ENCODE data around the gene TRPM5. TPM values are rescaled to one million over a fixed set of nuclear protein-coding genes. Genes with fewer than 3 reads are reported as not detected.

Gene TRPM5
- total and polyA plus RNA-seq, 4 donors, result 0.05 TPM; not detected in 3

DNA sequence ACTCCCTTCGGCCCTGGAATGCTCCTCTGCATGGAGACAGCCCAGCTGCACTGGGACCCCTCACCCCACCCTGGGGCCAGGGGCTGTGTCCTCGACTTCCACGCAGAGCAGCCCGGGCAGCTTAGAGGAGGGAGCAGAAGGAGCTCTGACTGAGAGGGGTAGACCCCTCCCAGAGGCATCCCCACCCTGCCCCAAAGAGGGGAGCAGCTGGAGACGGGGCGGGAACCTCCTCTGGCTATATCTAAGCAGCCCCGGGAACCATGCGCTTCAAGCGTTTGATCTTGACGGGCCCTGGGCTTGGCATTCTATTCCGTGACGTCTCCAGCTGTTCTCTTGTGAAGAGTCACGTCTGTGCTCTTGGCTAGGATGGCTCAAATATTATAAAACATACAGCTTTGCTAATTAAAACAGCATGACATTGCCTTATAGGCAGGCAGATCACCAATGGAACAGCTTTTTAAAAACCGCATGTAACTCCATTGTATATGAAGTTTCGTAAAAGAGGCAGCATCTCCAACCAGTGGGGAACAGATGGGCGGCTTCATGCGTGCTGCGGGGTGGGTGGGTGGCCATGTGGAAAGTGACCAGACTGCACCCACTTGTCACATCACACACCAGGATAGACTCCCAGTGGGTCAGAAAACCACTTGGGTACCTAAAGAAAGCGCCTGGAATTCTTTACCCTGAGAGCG is 8.2 kb upstream of the TRPM5 start:
- DNase-seq (ENCODE audit: low spot score), result no peak
- Histone ChIP-seq H3K9ac (ENCODE audit: low read depth in 1 of 2, low read length in 2 of 2) (no peak overlapping the region), H3K4me3 (ENCODE audit: low read depth in 1 of 3, low read length in 3 of 3) (no peak overlapping the region), H3K4me1 (ENCODE audit: control insufficient read depth in 4 of 4, insufficient read depth in 4 of 4, low read length in 3 of 4) (no peaks in the 10 kb centered on the region), H3K27me3 (ENCODE audit: control insufficient read depth in 4 of 4, insufficient read depth in 4 of 4, low read length in 3 of 4) (no peaks in the 10 kb centered on the region), H3K27ac (ENCODE audit: low read depth in 1 of 2, low read length in 2 of 2) (no peak overlapping the region), H3K36me3 (ENCODE audit: control insufficient read depth in 4 of 4, insufficient read depth in 3 of 4, low read depth in 1 of 4, low read length in 3 of 4) (no peaks in the 10 kb centered on the region), H3K9me3 (ENCODE audit: control insufficient read depth in 4 of 4, low read length in 3 of 4) (no peaks in the 10 kb centered on the region)
- TF ChIP-seq, protein P1, sequence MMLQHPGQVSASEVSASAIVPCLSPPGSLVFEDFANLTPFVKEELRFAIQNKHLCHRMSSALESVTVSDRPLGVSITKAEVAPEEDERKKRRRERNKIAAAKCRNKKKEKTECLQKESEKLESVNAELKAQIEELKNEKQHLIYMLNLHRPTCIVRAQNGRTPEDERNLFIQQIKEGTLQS (IDR thresholded peaks at IDR 0.05), result no peak
- TF ChIP-seq HNF4A (conservative IDR thresholded peaks at IDR 0.05) (no peak), GABPA (IDR thresholded peaks at IDR 0.05 in 1 of 2, conservative IDR thresholded peaks at IDR 0.05 in 1 of 2) (no peak), YY1 (IDR thresholded peaks at IDR 0.05) (no peak), NR2F2 (IDR thresholded peaks at IDR 0.05) (no peak), EGR1 (IDR thresholded peaks at IDR 0.05; ENCODE audit: low read depth in 2 of 2) (no peak), JUND (IDR thresholded peaks at IDR 0.05) (no peak), RAD21 (IDR thresholded peaks at IDR 0.05) (no peak), RXRA (IDR thresholded peaks at IDR 0.05) (no peak), TAF1 (conservative IDR thresholded peaks at IDR 0.05) (no peak)
- TF ChIP-seq, protein P2, sequence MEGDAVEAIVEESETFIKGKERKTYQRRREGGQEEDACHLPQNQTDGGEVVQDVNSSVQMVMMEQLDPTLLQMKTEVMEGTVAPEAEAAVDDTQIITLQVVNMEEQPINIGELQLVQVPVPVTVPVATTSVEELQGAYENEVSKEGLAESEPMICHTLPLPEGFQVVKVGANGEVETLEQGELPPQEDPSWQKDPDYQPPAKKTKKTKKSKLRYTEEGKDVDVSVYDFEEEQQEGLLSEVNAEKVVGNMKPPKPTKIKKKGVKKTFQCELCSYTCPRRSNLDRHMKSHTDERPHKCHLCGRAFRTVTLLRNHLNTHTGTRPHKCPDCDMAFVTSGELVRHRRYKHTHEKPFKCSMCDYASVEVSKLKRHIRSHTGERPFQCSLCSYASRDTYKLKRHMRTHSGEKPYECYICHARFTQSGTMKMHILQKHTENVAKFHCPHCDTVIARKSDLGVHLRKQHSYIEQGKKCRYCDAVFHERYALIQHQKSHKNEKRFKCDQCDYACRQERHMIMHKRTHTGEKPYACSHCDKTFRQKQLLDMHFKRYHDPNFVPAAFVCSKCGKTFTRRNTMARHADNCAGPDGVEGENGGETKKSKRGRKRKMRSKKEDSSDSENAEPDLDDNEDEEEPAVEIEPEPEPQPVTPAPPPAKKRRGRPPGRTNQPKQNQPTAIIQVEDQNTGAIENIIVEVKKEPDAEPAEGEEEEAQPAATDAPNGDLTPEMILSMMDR (IDR thresholded peaks at IDR 0.05; ENCODE audit: low read depth, low read length, missing input control), result no peak
- TF ChIP-seq, protein P3, sequence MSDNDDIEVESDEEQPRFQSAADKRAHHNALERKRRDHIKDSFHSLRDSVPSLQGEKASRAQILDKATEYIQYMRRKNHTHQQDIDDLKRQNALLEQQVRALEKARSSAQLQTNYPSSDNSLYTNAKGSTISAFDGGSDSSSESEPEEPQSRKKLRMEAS (IDR thresholded peaks at IDR 0.05), result no peak
- TF ChIP-seq, protein P4, sequence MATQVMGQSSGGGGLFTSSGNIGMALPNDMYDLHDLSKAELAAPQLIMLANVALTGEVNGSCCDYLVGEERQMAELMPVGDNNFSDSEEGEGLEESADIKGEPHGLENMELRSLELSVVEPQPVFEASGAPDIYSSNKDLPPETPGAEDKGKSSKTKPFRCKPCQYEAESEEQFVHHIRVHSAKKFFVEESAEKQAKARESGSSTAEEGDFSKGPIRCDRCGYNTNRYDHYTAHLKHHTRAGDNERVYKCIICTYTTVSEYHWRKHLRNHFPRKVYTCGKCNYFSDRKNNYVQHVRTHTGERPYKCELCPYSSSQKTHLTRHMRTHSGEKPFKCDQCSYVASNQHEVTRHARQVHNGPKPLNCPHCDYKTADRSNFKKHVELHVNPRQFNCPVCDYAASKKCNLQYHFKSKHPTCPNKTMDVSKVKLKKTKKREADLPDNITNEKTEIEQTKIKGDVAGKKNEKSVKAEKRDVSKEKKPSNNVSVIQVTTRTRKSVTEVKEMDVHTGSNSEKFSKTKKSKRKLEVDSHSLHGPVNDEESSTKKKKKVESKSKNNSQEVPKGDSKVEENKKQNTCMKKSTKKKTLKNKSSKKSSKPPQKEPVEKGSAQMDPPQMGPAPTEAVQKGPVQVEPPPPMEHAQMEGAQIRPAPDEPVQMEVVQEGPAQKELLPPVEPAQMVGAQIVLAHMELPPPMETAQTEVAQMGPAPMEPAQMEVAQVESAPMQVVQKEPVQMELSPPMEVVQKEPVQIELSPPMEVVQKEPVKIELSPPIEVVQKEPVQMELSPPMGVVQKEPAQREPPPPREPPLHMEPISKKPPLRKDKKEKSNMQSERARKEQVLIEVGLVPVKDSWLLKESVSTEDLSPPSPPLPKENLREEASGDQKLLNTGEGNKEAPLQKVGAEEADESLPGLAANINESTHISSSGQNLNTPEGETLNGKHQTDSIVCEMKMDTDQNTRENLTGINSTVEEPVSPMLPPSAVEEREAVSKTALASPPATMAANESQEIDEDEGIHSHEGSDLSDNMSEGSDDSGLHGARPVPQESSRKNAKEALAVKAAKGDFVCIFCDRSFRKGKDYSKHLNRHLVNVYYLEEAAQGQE (IDR thresholded peaks at IDR 0.05), result no peak
- 71% methylated on average over 20 of the region's 20 CpGs for WGBS

DNA sequence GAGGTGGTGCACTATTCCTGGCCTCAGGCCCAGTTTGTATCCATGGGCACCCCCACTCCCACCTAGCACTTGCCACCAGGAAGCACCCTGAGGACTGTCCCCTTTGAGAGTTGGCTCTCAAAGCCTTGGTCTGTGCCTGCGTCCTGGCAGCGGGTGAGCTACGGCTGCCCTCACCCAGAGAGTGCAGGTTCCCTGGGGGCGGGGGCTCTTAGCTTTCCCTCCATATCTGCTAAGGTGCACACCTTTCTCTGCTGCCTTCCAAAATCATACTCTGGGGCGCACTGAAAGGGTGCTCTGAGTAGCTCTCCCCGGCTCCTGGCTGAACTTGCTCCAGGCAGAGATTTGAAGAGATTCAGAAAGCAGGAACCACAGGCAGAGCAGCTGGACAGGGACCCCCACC is 7.6 kb upstream of the TRPM5 start:
- Histone ChIP-seq H3K36me3 (ENCODE audit: control insufficient read depth in 4 of 4, insufficient read depth in 3 of 4, low read depth in 1 of 4, low read length in 3 of 4) (no peaks in the 10 kb centered on the region), H3K9me3 (ENCODE audit: control insufficient read depth in 4 of 4, low read length in 3 of 4) (no peaks in the 10 kb centered on the region), H3K9ac (ENCODE audit: low read depth in 1 of 2, low read length in 2 of 2) (no peak overlapping the region), H3K27me3 (ENCODE audit: control insufficient read depth in 4 of 4, insufficient read depth in 4 of 4, low read length in 3 of 4) (no peaks in the 10 kb centered on the region), H3K4me1 (ENCODE audit: control insufficient read depth in 4 of 4, insufficient read depth in 4 of 4, low read length in 3 of 4) (peaks cover 0 to 3% (median 0%) of the 10 kb centered on the region in 4 donors), H3K4me3 (ENCODE audit: low read depth in 1 of 3, low read length in 3 of 3) (no peak overlapping the region), H3K27ac (ENCODE audit: low read depth in 1 of 2, low read length in 2 of 2) (no peak overlapping the region)
- 73% methylated on average over 6 of the region's 6 CpGs for WGBS
- TF ChIP-seq, protein P3 (IDR thresholded peaks at IDR 0.05), result no peak
- TF ChIP-seq, protein P4 (IDR thresholded peaks at IDR 0.05), result no peak
- TF ChIP-seq JUND (IDR thresholded peaks at IDR 0.05), result no peak
- TF ChIP-seq TAF1 (conservative IDR thresholded peaks at IDR 0.05), result no peak
- no peak for TF ChIP-seq FOXA2 (IDR thresholded peaks at IDR 0.05)
- no peak for TF ChIP-seq HNF4G (IDR thresholded peaks at IDR 0.05)
- no peak for TF ChIP-seq EGR1 (IDR thresholded peaks at IDR 0.05; ENCODE audit: low read depth in 2 of 2)
- no peak for TF ChIP-seq RAD21 (IDR thresholded peaks at IDR 0.05)
- no peak for DNase-seq (ENCODE audit: low spot score)

Measured in liver (tissue), 9 donors.